ENCODE measurements around the gene CTSL.

DNA sequence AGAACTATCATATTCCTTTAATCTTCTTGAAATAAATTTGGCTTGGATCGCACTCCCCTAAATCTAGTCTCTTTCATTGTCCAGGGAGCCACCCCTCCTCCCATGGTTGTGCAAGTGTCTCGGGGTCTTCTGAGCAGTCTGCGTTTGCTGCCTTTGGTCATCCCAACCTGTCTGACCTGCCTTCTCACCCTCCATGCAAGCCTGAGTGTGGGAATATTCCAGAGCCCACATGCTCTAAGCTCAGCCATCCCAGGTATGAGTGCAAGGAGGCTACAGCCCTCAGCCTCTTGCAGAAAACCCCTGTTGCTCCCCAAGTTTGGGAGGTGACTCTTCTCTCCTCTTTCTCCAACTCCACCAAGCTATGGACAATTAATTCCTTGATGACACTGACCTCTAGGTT lies 7.7 kb upstream of the CTSL start:
- TF ChIP-seq BHLHE40 (IDR thresholded peaks at IDR 0.05; ENCODE audit: borderline replicate concordance) (no peak), CTBP1 (IDR thresholded peaks at IDR 0.05; ENCODE audit: borderline replicate concordance) (no peak), SUZ12 (IDR thresholded peaks at IDR 0.05) (no peak), NFRKB (IDR thresholded peaks at IDR 0.05) (no peak)
